Spleen (tissue), 7 donors: ENCODE measurements around the gene TTC28.

Experiments
- POLR2A ChIP-seq, 3 donors: fragments of 450-650 bp; IDR thresholded peaks; one replicate each; pipeline ENCODE4 v1.5.1; 2017; ENCODE audit warnings: antibody characterized with exemption in 3 of 3, mild to moderate bottlenecking in 1 of 3
- TF ChIP-seq, protein P1 (sequence below), 11 experiments: fragments of 200-600 bp in 7 of 11; fragments of 450-650 bp in 4 of 11; sonication (generic) in 4 of 11; IDR thresholded peaks in 8 of 11; conservative IDR thresholded peaks in 3 of 11; 1 replicate in 7 of 11; 2 replicates in 4 of 11; pipeline versions ENCODE4 v1.4.0 to v1.8.0; 2016 to 2021; ENCODE audit warnings: antibody characterized with exemption in 11 of 11, inconsistent platforms in 4 of 11, mild to moderate bottlenecking in 1 of 11
- donor health status: DM: no; HTN: no; CAD: no; lungs with moderate emphysema.
- donor health status: DM: no; HTN: no; CAD: no.
- donor health status: DM: no; HTN: no; CAD: no.

DNA sequence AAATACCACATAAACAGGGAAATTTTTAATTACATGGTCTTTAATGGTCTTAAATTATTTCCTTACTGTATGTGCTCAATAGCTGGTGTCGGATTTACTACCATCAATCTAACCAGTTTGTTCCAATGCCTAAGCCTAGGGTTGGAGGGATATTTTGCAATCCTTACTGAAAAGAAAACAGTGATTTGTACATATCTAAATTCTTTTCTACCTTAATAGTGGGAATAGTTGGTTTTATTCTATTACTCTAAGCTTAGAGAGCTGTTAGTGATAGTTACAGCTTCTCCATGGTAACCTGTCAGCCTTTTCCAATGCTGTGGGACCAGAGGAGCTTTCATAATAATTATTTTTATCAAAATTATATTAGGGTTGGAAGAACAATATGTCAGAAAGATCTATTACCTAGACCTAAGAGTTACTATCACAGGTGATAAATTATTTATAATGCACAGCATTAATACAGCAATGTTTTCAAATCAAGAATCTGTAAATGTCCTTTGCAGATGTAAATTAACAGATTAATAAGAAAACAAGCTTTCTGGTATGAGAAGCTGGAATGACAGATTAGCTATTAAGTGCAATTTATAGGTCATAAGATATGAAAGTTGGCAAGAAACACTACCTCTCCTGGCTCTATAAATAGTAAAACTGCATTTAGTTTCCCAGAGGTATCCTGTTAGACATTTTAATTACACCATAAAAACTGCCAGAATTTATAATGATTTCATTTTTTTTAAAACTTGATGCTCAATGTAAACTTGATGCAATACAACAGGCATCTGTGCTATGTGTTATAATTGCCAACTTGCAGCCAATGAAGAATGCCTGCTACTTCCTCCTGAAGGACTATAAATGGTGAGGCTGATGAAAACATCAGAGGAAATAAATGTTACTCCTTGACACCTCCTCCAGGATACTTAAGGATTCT lies 498.6 kb downstream of the TTC28 start:
- TF ChIP-seq, protein P1, sequence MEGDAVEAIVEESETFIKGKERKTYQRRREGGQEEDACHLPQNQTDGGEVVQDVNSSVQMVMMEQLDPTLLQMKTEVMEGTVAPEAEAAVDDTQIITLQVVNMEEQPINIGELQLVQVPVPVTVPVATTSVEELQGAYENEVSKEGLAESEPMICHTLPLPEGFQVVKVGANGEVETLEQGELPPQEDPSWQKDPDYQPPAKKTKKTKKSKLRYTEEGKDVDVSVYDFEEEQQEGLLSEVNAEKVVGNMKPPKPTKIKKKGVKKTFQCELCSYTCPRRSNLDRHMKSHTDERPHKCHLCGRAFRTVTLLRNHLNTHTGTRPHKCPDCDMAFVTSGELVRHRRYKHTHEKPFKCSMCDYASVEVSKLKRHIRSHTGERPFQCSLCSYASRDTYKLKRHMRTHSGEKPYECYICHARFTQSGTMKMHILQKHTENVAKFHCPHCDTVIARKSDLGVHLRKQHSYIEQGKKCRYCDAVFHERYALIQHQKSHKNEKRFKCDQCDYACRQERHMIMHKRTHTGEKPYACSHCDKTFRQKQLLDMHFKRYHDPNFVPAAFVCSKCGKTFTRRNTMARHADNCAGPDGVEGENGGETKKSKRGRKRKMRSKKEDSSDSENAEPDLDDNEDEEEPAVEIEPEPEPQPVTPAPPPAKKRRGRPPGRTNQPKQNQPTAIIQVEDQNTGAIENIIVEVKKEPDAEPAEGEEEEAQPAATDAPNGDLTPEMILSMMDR (IDR thresholded peaks at IDR 0.05 in 8 of 11, conservative IDR thresholded peaks at IDR 0.05 in 3 of 11) = no peak
- TF ChIP-seq POLR2A (IDR thresholded peaks at IDR 0.05) = no peak
